Measurements from ENCODE around the gene TYW1.
"Not testable (repeated sequence)": the region's sequence is repeated elsewhere in the genome, so short reads cannot be mapped to it uniquely, and the experiment has no call there.

- not testable (repeated sequence) for TF ChIP-seq CREB1 (CRISPR knock-in tag; IDR thresholded peaks at IDR 0.05); CREM (CRISPR knock-in tag; IDR thresholded peaks at IDR 0.05); STAT6 (CRISPR knock-in tag; conservative IDR thresholded peaks at IDR 0.05; ENCODE audit: low read depth); GRHL2 (CRISPR knock-in tag; IDR thresholded peaks at IDR 0.05; ENCODE audit: insufficient replicate concordance, severe bottlenecking); JUN (CRISPR knock-in tag; IDR thresholded peaks at IDR 0.05); ZNF219 (CRISPR knock-in tag; IDR thresholded peaks at IDR 0.05; ENCODE audit: borderline replicate concordance); NR2C2 (CRISPR knock-in tag; IDR thresholded peaks at IDR 0.05)
- TF ChIP-seq, protein P1, sequence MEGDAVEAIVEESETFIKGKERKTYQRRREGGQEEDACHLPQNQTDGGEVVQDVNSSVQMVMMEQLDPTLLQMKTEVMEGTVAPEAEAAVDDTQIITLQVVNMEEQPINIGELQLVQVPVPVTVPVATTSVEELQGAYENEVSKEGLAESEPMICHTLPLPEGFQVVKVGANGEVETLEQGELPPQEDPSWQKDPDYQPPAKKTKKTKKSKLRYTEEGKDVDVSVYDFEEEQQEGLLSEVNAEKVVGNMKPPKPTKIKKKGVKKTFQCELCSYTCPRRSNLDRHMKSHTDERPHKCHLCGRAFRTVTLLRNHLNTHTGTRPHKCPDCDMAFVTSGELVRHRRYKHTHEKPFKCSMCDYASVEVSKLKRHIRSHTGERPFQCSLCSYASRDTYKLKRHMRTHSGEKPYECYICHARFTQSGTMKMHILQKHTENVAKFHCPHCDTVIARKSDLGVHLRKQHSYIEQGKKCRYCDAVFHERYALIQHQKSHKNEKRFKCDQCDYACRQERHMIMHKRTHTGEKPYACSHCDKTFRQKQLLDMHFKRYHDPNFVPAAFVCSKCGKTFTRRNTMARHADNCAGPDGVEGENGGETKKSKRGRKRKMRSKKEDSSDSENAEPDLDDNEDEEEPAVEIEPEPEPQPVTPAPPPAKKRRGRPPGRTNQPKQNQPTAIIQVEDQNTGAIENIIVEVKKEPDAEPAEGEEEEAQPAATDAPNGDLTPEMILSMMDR (IDR thresholded peaks at IDR 0.05), result not testable (repeated sequence)
- TF ChIP-seq, protein P2, sequence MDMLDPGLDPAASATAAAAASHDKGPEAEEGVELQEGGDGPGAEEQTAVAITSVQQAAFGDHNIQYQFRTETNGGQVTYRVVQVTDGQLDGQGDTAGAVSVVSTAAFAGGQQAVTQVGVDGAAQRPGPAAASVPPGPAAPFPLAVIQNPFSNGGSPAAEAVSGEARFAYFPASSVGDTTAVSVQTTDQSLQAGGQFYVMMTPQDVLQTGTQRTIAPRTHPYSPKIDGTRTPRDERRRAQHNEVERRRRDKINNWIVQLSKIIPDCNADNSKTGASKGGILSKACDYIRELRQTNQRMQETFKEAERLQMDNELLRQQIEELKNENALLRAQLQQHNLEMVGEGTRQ (CRISPR knock-in tag; IDR thresholded peaks at IDR 0.05), result not testable (repeated sequence)
- TF ChIP-seq, protein P3, sequence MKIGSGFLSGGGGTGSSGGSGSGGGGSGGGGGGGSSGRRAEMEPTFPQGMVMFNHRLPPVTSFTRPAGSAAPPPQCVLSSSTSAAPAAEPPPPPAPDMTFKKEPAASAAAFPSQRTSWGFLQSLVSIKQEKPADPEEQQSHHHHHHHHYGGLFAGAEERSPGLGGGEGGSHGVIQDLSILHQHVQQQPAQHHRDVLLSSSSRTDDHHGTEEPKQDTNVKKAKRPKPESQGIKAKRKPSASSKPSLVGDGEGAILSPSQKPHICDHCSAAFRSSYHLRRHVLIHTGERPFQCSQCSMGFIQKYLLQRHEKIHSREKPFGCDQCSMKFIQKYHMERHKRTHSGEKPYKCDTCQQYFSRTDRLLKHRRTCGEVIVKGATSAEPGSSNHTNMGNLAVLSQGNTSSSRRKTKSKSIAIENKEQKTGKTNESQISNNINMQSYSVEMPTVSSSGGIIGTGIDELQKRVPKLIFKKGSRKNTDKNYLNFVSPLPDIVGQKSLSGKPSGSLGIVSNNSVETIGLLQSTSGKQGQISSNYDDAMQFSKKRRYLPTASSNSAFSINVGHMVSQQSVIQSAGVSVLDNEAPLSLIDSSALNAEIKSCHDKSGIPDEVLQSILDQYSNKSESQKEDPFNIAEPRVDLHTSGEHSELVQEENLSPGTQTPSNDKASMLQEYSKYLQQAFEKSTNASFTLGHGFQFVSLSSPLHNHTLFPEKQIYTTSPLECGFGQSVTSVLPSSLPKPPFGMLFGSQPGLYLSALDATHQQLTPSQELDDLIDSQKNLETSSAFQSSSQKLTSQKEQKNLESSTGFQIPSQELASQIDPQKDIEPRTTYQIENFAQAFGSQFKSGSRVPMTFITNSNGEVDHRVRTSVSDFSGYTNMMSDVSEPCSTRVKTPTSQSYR (CRISPR knock-in tag; IDR thresholded peaks at IDR 0.05), result not testable (repeated sequence)
- TF ChIP-seq, protein P4, sequence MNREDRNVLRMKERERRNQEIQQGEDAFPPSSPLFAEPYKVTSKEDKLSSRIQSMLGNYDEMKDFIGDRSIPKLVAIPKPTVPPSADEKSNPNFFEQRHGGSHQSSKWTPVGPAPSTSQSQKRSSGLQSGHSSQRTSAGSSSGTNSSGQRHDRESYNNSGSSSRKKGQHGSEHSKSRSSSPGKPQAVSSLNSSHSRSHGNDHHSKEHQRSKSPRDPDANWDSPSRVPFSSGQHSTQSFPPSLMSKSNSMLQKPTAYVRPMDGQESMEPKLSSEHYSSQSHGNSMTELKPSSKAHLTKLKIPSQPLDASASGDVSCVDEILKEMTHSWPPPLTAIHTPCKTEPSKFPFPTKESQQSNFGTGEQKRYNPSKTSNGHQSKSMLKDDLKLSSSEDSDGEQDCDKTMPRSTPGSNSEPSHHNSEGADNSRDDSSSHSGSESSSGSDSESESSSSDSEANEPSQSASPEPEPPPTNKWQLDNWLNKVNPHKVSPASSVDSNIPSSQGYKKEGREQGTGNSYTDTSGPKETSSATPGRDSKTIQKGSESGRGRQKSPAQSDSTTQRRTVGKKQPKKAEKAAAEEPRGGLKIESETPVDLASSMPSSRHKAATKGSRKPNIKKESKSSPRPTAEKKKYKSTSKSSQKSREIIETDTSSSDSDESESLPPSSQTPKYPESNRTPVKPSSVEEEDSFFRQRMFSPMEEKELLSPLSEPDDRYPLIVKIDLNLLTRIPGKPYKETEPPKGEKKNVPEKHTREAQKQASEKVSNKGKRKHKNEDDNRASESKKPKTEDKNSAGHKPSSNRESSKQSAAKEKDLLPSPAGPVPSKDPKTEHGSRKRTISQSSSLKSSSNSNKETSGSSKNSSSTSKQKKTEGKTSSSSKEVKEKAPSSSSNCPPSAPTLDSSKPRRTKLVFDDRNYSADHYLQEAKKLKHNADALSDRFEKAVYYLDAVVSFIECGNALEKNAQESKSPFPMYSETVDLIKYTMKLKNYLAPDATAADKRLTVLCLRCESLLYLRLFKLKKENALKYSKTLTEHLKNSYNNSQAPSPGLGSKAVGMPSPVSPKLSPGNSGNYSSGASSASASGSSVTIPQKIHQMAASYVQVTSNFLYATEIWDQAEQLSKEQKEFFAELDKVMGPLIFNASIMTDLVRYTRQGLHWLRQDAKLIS (CRISPR knock-in tag; IDR thresholded peaks at IDR 0.05; ENCODE audit: borderline replicate concordance), result not testable (repeated sequence)
- TF ChIP-seq, protein P5, sequence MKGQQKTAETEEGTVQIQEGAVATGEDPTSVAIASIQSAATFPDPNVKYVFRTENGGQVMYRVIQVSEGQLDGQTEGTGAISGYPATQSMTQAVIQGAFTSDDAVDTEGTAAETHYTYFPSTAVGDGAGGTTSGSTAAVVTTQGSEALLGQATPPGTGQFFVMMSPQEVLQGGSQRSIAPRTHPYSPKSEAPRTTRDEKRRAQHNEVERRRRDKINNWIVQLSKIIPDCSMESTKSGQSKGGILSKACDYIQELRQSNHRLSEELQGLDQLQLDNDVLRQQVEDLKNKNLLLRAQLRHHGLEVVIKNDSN (CRISPR knock-in tag; IDR thresholded peaks at IDR 0.05), result not testable (repeated sequence)
Observed at GRCh38 chr7:67182956-67183750, 186.5 kb downstream of the TYW1 start.
